ENCODE data around the gene NHLH1. TPM values are rescaled to one million over a fixed set of nuclear protein-coding genes. Genes with fewer than 3 reads are reported as not detected.

The NHLH1 gene
- total and polyA plus RNA-seq, 2 of the 13 experiments (the other 11 are each of a cell fraction or from before 2014, with no cell fraction given): 0.11 to 0.57 TPM

GRCh38 chr1:160342953-160343869, 23.7 kb upstream of the NHLH1 start, which contains the start of the genes COPA and NCSTN (continued):
- TF ChIP-seq, protein P1, sequence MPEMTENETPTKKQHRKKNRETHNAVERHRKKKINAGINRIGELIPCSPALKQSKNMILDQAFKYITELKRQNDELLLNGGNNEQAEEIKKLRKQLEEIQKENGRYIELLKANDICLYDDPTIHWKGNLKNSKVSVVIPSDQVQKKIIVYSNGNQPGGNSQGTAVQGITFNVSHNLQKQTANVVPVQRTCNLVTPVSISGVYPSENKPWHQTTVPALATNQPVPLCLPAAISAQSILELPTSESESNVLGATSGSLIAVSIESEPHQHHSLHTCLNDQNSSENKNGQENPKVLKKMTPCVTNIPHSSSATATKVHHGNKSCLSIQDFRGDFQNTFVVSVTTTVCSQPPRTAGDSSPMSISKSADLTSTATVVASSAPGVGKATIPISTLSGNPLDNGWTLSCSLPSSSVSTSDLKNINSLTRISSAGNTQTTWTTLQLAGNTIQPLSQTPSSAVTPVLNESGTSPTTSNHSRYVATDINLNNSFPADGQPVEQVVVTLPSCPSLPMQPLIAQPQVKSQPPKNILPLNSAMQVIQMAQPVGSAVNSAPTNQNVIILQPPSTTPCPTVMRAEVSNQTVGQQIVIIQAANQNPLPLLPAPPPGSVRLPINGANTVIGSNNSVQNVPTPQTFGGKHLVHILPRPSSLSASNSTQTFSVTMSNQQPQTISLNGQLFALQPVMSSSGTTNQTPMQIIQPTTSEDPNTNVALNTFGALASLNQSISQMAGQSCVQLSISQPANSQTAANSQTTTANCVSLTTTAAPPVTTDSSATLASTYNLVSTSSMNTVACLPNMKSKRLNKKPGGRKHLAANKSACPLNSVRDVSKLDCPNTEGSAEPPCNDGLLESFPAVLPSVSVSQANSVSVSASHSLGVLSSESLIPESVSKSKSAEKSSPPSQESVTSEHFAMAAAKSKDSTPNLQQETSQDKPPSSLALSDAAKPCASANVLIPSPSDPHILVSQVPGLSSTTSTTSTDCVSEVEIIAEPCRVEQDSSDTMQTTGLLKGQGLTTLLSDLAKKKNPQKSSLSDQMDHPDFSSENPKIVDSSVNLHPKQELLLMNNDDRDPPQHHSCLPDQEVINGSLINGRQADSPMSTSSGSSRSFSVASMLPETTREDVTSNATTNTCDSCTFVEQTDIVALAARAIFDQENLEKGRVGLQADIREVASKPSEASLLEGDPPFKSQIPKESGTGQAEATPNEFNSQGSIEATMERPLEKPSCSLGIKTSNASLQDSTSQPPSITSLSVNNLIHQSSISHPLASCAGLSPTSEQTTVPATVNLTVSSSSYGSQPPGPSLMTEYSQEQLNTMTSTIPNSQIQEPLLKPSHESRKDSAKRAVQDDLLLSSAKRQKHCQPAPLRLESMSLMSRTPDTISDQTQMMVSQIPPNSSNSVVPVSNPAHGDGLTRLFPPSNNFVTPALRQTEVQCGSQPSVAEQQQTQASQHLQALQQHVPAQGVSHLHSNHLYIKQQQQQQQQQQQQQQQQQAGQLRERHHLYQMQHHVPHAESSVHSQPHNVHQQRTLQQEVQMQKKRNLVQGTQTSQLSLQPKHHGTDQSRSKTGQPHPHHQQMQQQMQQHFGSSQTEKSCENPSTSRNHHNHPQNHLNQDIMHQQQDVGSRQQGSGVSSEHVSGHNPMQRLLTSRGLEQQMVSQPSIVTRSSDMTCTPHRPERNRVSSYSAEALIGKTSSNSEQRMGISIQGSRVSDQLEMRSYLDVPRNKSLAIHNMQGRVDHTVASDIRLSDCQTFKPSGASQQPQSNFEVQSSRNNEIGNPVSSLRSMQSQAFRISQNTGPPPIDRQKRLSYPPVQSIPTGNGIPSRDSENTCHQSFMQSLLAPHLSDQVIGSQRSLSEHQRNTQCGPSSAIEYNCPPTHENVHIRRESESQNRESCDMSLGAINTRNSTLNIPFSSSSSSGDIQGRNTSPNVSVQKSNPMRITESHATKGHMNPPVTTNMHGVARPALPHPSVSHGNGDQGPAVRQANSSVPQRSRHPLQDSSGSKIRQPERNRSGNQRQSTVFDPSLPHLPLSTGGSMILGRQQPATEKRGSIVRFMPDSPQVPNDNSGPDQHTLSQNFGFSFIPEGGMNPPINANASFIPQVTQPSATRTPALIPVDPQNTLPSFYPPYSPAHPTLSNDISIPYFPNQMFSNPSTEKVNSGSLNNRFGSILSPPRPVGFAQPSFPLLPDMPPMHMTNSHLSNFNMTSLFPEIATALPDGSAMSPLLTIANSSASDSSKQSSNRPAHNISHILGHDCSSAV (CRISPR knock-in tag; IDR thresholded peaks at IDR 0.05; ENCODE audit: borderline replicate concordance): no peak
- peak; percentile 75; the same call in 1 of the 2 replicates for TF ChIP-seq ZNF205 (CRISPR knock-in tag; IDR thresholded peaks at IDR 0.05)
- TF ChIP-seq MIER2 (CRISPR knock-in tag; IDR thresholded peaks at IDR 0.05): 0 out of 2 replicates have a peak, but pooled peaks have one; percentile 50
- TF ChIP-seq, protein P2, sequence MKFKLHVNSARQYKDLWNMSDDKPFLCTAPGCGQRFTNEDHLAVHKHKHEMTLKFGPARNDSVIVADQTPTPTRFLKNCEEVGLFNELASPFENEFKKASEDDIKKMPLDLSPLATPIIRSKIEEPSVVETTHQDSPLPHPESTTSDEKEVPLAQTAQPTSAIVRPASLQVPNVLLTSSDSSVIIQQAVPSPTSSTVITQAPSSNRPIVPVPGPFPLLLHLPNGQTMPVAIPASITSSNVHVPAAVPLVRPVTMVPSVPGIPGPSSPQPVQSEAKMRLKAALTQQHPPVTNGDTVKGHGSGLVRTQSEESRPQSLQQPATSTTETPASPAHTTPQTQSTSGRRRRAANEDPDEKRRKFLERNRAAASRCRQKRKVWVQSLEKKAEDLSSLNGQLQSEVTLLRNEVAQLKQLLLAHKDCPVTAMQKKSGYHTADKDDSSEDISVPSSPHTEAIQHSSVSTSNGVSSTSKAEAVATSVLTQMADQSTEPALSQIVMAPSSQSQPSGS (CRISPR knock-in tag; IDR thresholded peaks at IDR 0.05): peak; percentile 40; the same call in 1 of the 2 replicates
- peak; percentile 92 for TF ChIP-seq KDM5B (CRISPR knock-in tag; IDR thresholded peaks at IDR 0.05; ENCODE audit: borderline replicate concordance)
- no peak for TF ChIP-seq JUN (CRISPR knock-in tag; IDR thresholded peaks at IDR 0.05)
- peak; percentile 81; the same call in 1 of the 2 replicates for TF ChIP-seq ZNF136 (CRISPR knock-in tag; IDR thresholded peaks at IDR 0.05; ENCODE audit: low read depth)
- TF ChIP-seq ZSCAN5A (CRISPR knock-in tag; IDR thresholded peaks at IDR 0.05; ENCODE audit: borderline replicate concordance): no peak
- 0 out of 2 replicates have a peak, but pooled peaks have one; percentile 40 for TF ChIP-seq SP140L (CRISPR knock-in tag; IDR thresholded peaks at IDR 0.05; ENCODE audit: borderline replicate concordance)
- TF ChIP-seq ZNF883 (CRISPR knock-in tag; IDR thresholded peaks at IDR 0.05; ENCODE audit: not compliant biosample characterization): peak; percentile 75
- peak; percentile 71; the same call in 1 of the 3 replicates for TF ChIP-seq MXI1 (IDR thresholded peaks at IDR 0.05; ENCODE audit: borderline replicate concordance, low read depth, low read length)
- TF ChIP-seq, protein P3, sequence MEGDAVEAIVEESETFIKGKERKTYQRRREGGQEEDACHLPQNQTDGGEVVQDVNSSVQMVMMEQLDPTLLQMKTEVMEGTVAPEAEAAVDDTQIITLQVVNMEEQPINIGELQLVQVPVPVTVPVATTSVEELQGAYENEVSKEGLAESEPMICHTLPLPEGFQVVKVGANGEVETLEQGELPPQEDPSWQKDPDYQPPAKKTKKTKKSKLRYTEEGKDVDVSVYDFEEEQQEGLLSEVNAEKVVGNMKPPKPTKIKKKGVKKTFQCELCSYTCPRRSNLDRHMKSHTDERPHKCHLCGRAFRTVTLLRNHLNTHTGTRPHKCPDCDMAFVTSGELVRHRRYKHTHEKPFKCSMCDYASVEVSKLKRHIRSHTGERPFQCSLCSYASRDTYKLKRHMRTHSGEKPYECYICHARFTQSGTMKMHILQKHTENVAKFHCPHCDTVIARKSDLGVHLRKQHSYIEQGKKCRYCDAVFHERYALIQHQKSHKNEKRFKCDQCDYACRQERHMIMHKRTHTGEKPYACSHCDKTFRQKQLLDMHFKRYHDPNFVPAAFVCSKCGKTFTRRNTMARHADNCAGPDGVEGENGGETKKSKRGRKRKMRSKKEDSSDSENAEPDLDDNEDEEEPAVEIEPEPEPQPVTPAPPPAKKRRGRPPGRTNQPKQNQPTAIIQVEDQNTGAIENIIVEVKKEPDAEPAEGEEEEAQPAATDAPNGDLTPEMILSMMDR (CRISPR knock-in tag; IDR thresholded peaks at IDR 0.05): 0 out of 2 replicates have a peak, but pooled peaks have one; percentile 5
- no peak for TF ChIP-seq ZNF652 (CRISPR knock-in tag; IDR thresholded peaks at IDR 0.05; ENCODE audit: borderline replicate concordance, low read depth)
- TF ChIP-seq HNRNPUL1 (IDR thresholded peaks at IDR 0.05; ENCODE audit: low read depth, low read length): no peak
